K562 (cell line): Measurements from ENCODE around the gene HYAL1. TPM values are rescaled to one million over a fixed set of nuclear protein-coding genes. Genes with fewer than 3 reads are reported as not detected.
A peak's percentile ranks its signal among the peaks of the same experiment; 100 is the strongest.

Source experiments
- ATF2 ChIP-seq: sonication (generic); formaldehyde crosslinking; IDR thresholded peaks from 2 replicates; pipeline ENCODE4 v1.8.1; 2022; ENCODE audit warnings: missing genetic modification reagents
- CBX8 ChIP-seq: fragments of 200-600 bp; sonication (generic); IDR thresholded peaks from 2 replicates; pipeline ENCODE4 v1.6.1; 2012; ENCODE audit warnings: borderline replicate concordance, mixed run types, low read depth, mild to moderate bottlenecking, moderate library complexity, mixed read lengths, low read length, control low read depth, inconsistent platforms; ENCODE audit not compliant: poor library complexity, severe bottlenecking; ENCODE audit errors: extremely low read depth
- CEBPG ChIP-seq, 3 experiments: fragments of 200-800 bp in 1 of 3; sonication (Bioruptor generic) in 1 of 3; sonication (generic) in 1 of 3; formaldehyde crosslinking in 1 of 3; IDR thresholded peaks in 2 of 3; conservative IDR thresholded peaks in 1 of 3; 2 replicates each; pipeline versions ENCODE4 v1.6.1 to v1.8.0; 2016 to 2022; ENCODE audit warnings: missing compliant biosample characterization in 2 of 3, missing genetic modification characterization in 2 of 3, mild to moderate bottlenecking in 1 of 3, missing genetic modification reagents in 1 of 3
- ESRRB ChIP-seq: fragments of 250-450 bp; sonication (Bioruptor Pico); IDR thresholded peaks from 2 replicates; pipeline ENCODE4 v1.5.0; 2020; ENCODE audit warnings: mild to moderate bottlenecking, moderate library complexity, borderline replicate concordance
- MEIS2 ChIP-seq: fragments of 450-650 bp; IDR thresholded peaks from 2 replicates; pipeline ENCODE4 v1.6.1; 2014; ENCODE audit warnings: mild to moderate bottlenecking; ENCODE audit not compliant: partially characterized antibody
- MLX ChIP-seq, 2 experiments: fragments of 450-650 bp in 1 of 2; sonication (generic) in 1 of 2; formaldehyde crosslinking; conservative IDR thresholded peaks; 2 replicates each; pipeline versions ENCODE4 v1.4.0 to v1.8.1; 2020 to 2022; ENCODE audit warnings: mild to moderate bottlenecking in 1 of 2, missing genetic modification reagents in 1 of 2
- NFYB ChIP-seq: IDR thresholded peaks from 2 replicates; pipeline ENCODE4 v1.6.1; 2011; ENCODE audit warnings: mild to moderate bottlenecking, moderate library complexity; ENCODE audit not compliant: insufficient read length; ENCODE audit errors: extremely low read depth
- PHTF2 ChIP-seq: fragments of 250-450 bp; sonication (Bioruptor Pico); IDR thresholded peaks from 2 replicates; pipeline ENCODE4 v1.5.0; 2021; ENCODE audit warnings: mild to moderate bottlenecking
- PTTG1 ChIP-seq: fragments of 450-650 bp; IDR thresholded peaks from 2 replicates; pipeline ENCODE4 v1.6.1; 2016; ENCODE audit warnings: low read depth, mild to moderate bottlenecking, missing genetic modification characterization, missing compliant biosample characterization
- SMARCC2 ChIP-seq: fragments of 450-650 bp; IDR thresholded peaks from 2 replicates; pipeline ENCODE4 v1.6.1; 2017; ENCODE audit warnings: antibody characterized with exemption, moderate library complexity, mild to moderate bottlenecking, low read depth
- TOE1 ChIP-seq, 2 experiments: fragments of 450-650 bp in 1 of 2; sonication (generic) in 1 of 2; formaldehyde crosslinking in 1 of 2; IDR thresholded peaks; 2 replicates each; pipeline versions ENCODE4 v1.7.1 to v1.8.0; 2016 to 2022; ENCODE audit warnings: borderline replicate concordance in 2 of 2, mild to moderate bottlenecking in 2 of 2, antibody characterized with exemption in 1 of 2, inconsistent platforms in 1 of 2, low read depth in 1 of 2, missing genetic modification reagents in 1 of 2, moderate library complexity in 1 of 2
- ZBTB12 ChIP-seq: fragments of 250-450 bp; sonication (Bioruptor Pico); IDR thresholded peaks from 2 replicates; pipeline ENCODE4 v1.4.0; 2020
- ZBTB7A ChIP-seq: IDR thresholded peaks from 2 replicates; pipeline ENCODE4 v1.6.1; 2011; ENCODE audit warnings: low read depth, mild to moderate bottlenecking, low read length, moderate library complexity, borderline replicate concordance; ENCODE audit not compliant: control insufficient read depth
- polyA plus RNA-seq, 8 experiments: library from polyadenylated mRNA; depleted of rRNA in 4 of 8; stranded (reverse) in 5 of 8; unstranded in 3 of 8; fragments of >200 nt; fragmentation: Nextera tagmentation in 2 of 8; fragmentation: Illumina TruSeq in 1 of 8; extraction: Ambion mirVana in 2 of 8; extraction: Trizol in 1 of 8; gene quantifications; 2 replicates each; pipeline versions ENCODE4 v1.2.1 to v1.2.3, GENCODE V29; 2011 to 2014; ENCODE audit warnings: inconsistent platforms in 1 of 8, missing spikeins in 1 of 8
- total RNA-seq, 7 experiments: library from RNA; depleted of rRNA in 6 of 7; stranded (reverse); fragments of >200 nt in 6 of 7; fragmentation: Illumina TruSeq in 2 of 7; extraction: Trizol in 2 of 7; gene quantifications; 2 replicates each; pipeline versions ENCODE4 v1.2.1 to v1.2.3, GENCODE V29; 2011 to 2021; ENCODE audit warnings: low replicate concordance in 1 of 7
- TF ChIP-seq, protein P1 (sequence below): fragments of 250-450 bp; sonication (Bioruptor Pico); IDR thresholded peaks from 2 replicates; pipeline ENCODE4 v1.4.0; 2020; ENCODE audit warnings: mild to moderate bottlenecking, moderate library complexity, borderline replicate concordance

The HYAL1 gene
- total and polyA plus RNA-seq, 9 of the 15 experiments (the other 6 are each of a cell fraction or from before 2014, with no cell fraction given) = 1.4 to 8.5 (median 4.7) TPM

GRCh38 chr3:50298836-50299637 lies 4.3 kb downstream of the HYAL1 start, which contains the start of the genes HYAL3 and NAA80 (continued):
- no peak for TF ChIP-seq SMARCC2
- TF ChIP-seq, protein P1, sequence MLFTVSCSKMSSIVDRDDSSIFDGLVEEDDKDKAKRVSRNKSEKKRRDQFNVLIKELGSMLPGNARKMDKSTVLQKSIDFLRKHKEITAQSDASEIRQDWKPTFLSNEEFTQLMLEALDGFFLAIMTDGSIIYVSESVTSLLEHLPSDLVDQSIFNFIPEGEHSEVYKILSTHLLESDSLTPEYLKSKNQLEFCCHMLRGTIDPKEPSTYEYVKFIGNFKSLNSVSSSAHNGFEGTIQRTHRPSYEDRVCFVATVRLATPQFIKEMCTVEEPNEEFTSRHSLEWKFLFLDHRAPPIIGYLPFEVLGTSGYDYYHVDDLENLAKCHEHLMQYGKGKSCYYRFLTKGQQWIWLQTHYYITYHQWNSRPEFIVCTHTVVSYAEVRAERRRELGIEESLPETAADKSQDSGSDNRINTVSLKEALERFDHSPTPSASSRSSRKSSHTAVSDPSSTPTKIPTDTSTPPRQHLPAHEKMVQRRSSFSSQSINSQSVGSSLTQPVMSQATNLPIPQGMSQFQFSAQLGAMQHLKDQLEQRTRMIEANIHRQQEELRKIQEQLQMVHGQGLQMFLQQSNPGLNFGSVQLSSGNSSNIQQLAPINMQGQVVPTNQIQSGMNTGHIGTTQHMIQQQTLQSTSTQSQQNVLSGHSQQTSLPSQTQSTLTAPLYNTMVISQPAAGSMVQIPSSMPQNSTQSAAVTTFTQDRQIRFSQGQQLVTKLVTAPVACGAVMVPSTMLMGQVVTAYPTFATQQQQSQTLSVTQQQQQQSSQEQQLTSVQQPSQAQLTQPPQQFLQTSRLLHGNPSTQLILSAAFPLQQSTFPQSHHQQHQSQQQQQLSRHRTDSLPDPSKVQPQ (CRISPR knock-in tag) = no peak
- TF ChIP-seq MEIS2 = no peak
- TF ChIP-seq MLX (CRISPR knock-in tag; conservative IDR thresholded peaks at IDR 0.05) = no peak
- TF ChIP-seq ESRRB (CRISPR knock-in tag) = no peak
- no peak for TF ChIP-seq CEBPG (CRISPR knock-in tag; IDR thresholded peaks at IDR 0.05)
- TF ChIP-seq CEBPG (tag; conservative IDR thresholded peaks at IDR 0.05 in 1 of 2, IDR thresholded peaks at IDR 0.05 in 1 of 2) = no peak
- peak; percentile 76; the same call in 1 of the 2 replicates for TF ChIP-seq ZBTB7A
- no peak for TF ChIP-seq NFYB
- TF ChIP-seq ATF2 (CRISPR knock-in tag) = no peak
- peak; percentile 64; the same call in 1 of the 2 replicates for TF ChIP-seq ZBTB12
- no peak for TF ChIP-seq CBX8
- no peak for TF ChIP-seq PTTG1 (tag)
- no peak for TF ChIP-seq PHTF2 (CRISPR knock-in tag)
- 0 out of 2 replicates have a peak, but pooled peaks have one; percentile 40 for TF ChIP-seq TOE1 (IDR thresholded peaks at IDR 0.05; ENCODE audit: borderline replicate concordance)
- no peak for TF ChIP-seq TOE1 (CRISPR knock-in tag; IDR thresholded peaks at IDR 0.05; ENCODE audit: borderline replicate concordance, low read depth)
